ENCODE measurements around the gene KMT2E.
"Not testable (repeated sequence)": the region's sequence is repeated elsewhere in the genome, so short reads cannot be mapped to it uniquely, and the experiment has no call there.

The KMT2E gene

DNA sequence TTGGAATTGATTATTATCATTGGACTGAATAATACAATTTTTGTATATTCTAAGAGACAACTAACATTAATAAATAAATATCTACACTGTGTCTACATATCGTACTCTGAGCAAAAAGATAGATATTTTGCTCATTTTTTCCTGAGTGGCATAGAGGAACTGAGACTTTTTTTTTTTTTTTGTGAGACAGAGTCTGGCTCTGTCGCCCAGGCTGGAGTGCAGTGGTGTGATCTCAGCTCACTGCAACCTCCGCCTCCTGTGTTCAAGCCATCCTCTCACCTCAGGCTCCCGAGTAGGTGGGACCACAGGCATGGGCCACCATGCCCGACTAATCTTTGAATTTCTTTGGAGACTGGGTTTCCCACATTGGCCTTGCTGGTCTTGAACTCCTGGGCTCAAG, 14.0 kb downstream of the KMT2E start:
- DNase-seq (ENCODE audit: extremely low spot score) = no peak
- POLR2A ChIA-PET = interaction anchor here (1.0 to 2.5 kb wide), 3 partner anchors 15 to 87 kb away, joined by 3 to 6 read pairs (median 6); no protein-coding TSS in a partner anchor
- CTCF ChIA-PET = interaction anchor here (0.8 to 5.6 kb wide), 8 partner anchors 8 to 46 kb away, joined by 3 to 38 read pairs (median 4); partner anchors contain the start of gene KMT2E
- no peak for TF ChIP-seq CTCF (IDR thresholded peaks at IDR 0.05; ENCODE audit: control extremely low read depth, extremely low read depth, low read depth, missing control alignments)

DNA sequence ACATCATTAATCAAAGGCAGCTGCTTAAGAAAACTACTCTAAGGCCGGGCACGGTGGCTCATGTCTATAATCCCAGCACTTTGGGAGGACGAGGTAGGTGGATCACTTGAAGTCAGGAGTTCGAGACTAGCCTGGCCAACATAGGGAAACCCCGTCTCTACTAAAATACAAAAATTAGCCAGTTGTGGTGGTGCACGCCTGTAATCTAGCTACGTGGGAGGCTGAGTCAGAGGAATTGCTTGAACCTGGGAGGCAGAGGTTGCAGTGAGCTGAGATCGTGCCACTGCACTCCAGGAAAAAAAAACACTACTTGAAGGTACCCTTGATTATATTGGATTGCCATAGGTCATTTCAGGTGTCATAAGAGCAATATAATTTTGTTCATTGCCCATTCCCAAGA, 14.9 kb downstream of the KMT2E start:
- ChIA-PET POLR2A (interaction anchor here (0.9 to 2.5 kb wide), 3 partner anchors 16 to 88 kb away, joined by 3 to 6 read pairs (median 3); no protein-coding TSS in a partner anchor), CTCF (interaction anchor here (0.7 to 5.6 kb wide), 8 partner anchors 7 to 47 kb away, joined by 3 to 38 read pairs (median 3); partner anchors contain the start of gene KMT2E)
- not testable (repeated sequence) for DNase-seq (ENCODE audit: extremely low spot score)

- no peak for TF ChIP-seq CTCF (IDR thresholded peaks at IDR 0.05; ENCODE audit: control extremely low read depth, extremely low read depth, low read depth, missing control alignments)
- DNase-seq (ENCODE audit: extremely low spot score) = no peak
- ChIA-PET POLR2A (no interaction called here), CTCF (interaction anchor here (1.1 kb wide), 1 partner anchor 12 kb away, joined by 3 read pairs; no protein-coding TSS in a partner anchor)
These were observed 16.4 kb downstream of the KMT2E start for GRCh38 chr7:105030447-105030846.

GRCh38 chr7:105032553-105033214, 18.7 kb downstream of the KMT2E start:
- no peak for TF ChIP-seq CTCF (IDR thresholded peaks at IDR 0.05; ENCODE audit: control extremely low read depth, extremely low read depth, low read depth, missing control alignments)
- no peak for DNase-seq (ENCODE audit: extremely low spot score)
- CTCF ChIA-PET = interaction anchor here (0.6 to 1.2 kb wide), 2 partner anchors 9 to 15 kb away, joined by 3 read pairs; no protein-coding TSS in a partner anchor
- POLR2A ChIA-PET = no interaction called here

- ChIA-PET CTCF (no interaction called here), POLR2A (interaction anchor here (0.7 kb wide), 1 partner anchor 53 kb away, joined by 8 read pairs; no protein-coding TSS in a partner anchor)
- no peak for TF ChIP-seq CTCF (IDR thresholded peaks at IDR 0.05; ENCODE audit: control extremely low read depth, extremely low read depth, low read depth, missing control alignments)
- DNase-seq (ENCODE audit: extremely low spot score) = no peak
These were observed 21.3 kb downstream of the KMT2E start for GRCh38 chr7:105035349-105035748.

DNA sequence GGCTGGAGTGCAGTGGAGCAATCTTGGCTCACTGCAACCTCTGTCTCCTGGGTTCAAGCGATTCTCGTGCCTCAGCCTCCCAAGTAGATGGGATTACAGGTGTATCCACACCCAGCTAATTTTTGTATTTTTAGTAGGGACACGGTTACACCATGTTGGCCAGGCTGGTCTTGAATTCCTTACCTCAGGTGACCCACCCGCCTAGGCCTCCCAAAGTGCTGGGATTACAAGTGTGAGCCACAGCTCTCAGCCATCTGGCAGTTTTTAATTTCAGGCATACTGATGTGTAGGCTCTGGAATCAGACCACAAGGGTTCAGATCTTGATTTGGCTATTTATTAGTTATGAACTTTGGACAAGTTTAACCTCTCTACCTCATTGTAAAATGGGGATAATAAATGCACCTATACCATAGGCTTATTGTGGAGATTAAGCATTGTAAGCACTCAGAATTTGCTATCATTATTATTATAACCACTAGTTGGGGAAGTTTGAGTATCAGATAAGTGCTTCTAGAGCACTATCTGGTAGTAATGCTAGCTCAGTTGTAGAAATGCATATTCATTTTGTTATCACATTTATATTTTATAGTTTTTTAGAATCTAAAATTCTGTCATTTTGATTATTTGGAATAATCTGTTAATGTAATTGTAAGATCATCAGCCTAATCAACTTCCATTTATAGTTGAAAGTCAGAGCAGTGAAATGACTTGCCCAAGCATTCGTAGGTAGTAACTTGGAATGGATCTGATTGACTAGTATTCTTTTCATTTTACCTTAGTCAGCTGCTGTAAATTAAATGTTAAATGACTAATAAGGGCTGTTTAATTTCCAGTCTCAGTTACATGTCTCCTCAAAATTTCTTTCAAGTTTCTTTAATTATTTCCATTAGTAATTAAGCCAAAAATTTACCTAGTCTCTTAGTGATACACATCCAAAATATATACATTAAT, 22.5 kb downstream of the KMT2E start:
- DNase-seq (ENCODE audit: extremely low spot score) = no peak
- ChIA-PET CTCF (interaction anchor here (1.0 to 1.3 kb wide), 2 partner anchors 8 to 14 kb away, joined by 3 read pairs; no protein-coding TSS in a partner anchor), POLR2A (interaction anchor here (0.5 to 0.7 kb wide), 2 partner anchors 25 to 55 kb away, joined by 3 to 8 read pairs; no protein-coding TSS in a partner anchor)
- no peak for TF ChIP-seq CTCF (IDR thresholded peaks at IDR 0.05; ENCODE audit: control extremely low read depth, extremely low read depth, low read depth, missing control alignments)

Data from GM10248 (cell line).